Activated T-cell treated with anti-CD3 and anti-CD28 coated beads, Interleukin-2, amount 50 U/mL, for 4 hours (primary cell): ENCODE data around the gene CXCL9. TPM values are rescaled to one million over a fixed set of nuclear protein-coding genes. Genes with fewer than 3 reads are reported as not detected.
"Not testable (repeated sequence)": the region's sequence is repeated elsewhere in the genome, so short reads cannot be mapped to it uniquely, and the experiment has no call there.

Experiments used
- ATAC-seq, 2 donors: fragments of 200-7000 bp; cut with Tn5 transposase; one replicate each; pipeline ENCODE4 v1.10.0; 2021
- DNase-seq: peaks from one replicate; pipeline ENCODE4 v3.0.0-alpha.2; 2020
- H3K27me3 Mint-ChIP-seq: one replicate; pipeline ENCODE4 v1.8.0; 2021; ENCODE audit warnings: low read depth, mixed read lengths
- H3K36me3 Mint-ChIP-seq: one replicate; pipeline ENCODE4 v1.8.0; 2022; ENCODE audit warnings: mixed read lengths; ENCODE audit not compliant: insufficient read depth
- H3K4me1 Mint-ChIP-seq: one replicate; pipeline ENCODE4 v1.8.0; 2021; ENCODE audit warnings: low read depth, mixed read lengths
- H3K4me3 Mint-ChIP-seq: one replicate; pipeline ENCODE4 v1.8.0; 2021; ENCODE audit warnings: mild to moderate bottlenecking, moderate library complexity, mixed read lengths
- H3K9me3 Mint-ChIP-seq: one replicate; pipeline ENCODE4 v1.8.0; 2021; ENCODE audit warnings: mixed read lengths
- total RNA-seq, 3 donors: library from RNA; stranded (reverse); gene quantifications; one replicate each; pipeline ENCODE4 v1.2.1, GENCODE V29; 2021

Gene CXCL9
- total RNA-seq, 3 donors from 2014 or later: 13.0 to 65.1 (median 15.1) TPM

DNA sequence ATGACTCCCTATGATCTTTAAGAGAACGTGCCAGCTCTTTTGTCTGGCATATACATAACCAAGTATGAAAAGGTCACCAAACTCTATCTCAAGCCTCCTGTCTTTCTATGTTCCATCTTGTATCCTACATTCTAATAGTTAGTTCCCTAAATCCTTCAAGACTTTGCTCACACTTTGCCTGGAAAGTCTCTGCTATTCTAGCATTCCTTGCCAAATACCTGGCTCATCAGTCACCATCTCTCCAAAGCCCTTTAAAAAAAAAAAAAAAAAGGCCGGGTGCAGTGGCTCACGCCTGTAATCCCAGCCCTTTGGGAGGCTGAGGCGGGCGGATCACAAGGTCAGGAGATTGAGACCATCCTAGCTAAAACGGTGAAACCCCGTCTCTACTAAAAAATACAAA is 48.8 kb downstream of the CXCL9 start:
- H3K36me3 Mint-ChIP-seq: peaks cover 67% of the 10 kb centered on the region

GRCh38 chr4:75954811-75955210 is 52.5 kb downstream of the CXCL9 start:
- peaks cover 51% of the 10 kb centered on the region for H3K36me3 Mint-ChIP-seq
- H3K27me3 Mint-ChIP-seq, H3K4me3 Mint-ChIP-seq, H3K4me1 Mint-ChIP-seq, DNase-seq, ATAC-seq, H3K9me3 Mint-ChIP-seq: not testable (repeated sequence)

More for the DNA sequence above, 48.8 kb downstream of the CXCL9 start:
- not testable (repeated sequence) for DNase-seq, H3K9me3 Mint-ChIP-seq, H3K4me1 Mint-ChIP-seq, ATAC-seq, H3K4me3 Mint-ChIP-seq, H3K27me3 Mint-ChIP-seq

DNA sequence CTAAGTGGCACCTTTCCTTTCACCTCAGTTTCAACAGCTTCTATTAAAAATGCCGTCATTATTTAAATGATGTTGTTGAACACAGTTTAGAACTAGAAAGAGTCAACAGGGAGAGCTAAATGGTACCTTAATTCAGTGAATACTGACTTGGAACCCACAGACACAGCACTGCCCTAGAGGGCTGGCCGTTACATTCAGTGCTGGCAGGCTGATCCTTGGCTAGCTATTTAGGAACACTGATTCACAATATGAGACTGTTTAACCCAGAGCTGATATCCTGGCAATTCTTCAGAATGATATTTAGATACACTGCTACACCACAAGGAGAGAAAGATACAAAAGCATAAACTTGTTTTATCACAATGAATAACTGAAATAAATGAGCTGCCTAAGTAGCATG is 53.8 kb downstream of the CXCL9 start:
- Mint-ChIP-seq H3K27me3 (no peaks in the 10 kb centered on the region), H3K4me3 (no peak overlapping the region), H3K4me1 (no peaks in the 10 kb centered on the region), H3K36me3 (peaks cover 52% of the 10 kb centered on the region), H3K9me3 (no peaks in the 10 kb centered on the region)
- DNase-seq: no peak
- ATAC-seq: no peak

Other genes starting within 250 kb of the CXCL9 start
- gene PPEF2, start 105.1 kb downstream of the CXCL9 start, total RNA-seq: not detected
- 10 to 100 TPM; 32.5 to 42.9 (median 36.4) TPM for gene NAAA, start 66.5 kb downstream of the CXCL9 start, total RNA-seq
- 10 to 100 TPM; 70.4 to 80.0 (median 79.9) TPM for gene SDAD1, start 16.6 kb downstream of the CXCL9 start, total RNA-seq
- 10 to 100 TPM; 13.0 to 52.3 (median 13.9) TPM for gene CXCL10, start 16.0 kb upstream of the CXCL9 start, total RNA-seq
- gene CXCL11, start 28.6 kb upstream of the CXCL9 start, total RNA-seq: 1 to 10 TPM in 2 of 3 donors, under 1 TPM in 1; 0.37 to 3.4 (median 2.4) TPM
- gene ART3, start 67.2 kb upstream of the CXCL9 start, total RNA-seq: under 1 TPM in 2 of 3 donors, not detected in 1; 0.79 to 0.95 TPM
- 10 to 100 TPM; 57.8 to 59.7 (median 59.3) TPM for gene NUP54, start 140.9 kb upstream of the CXCL9 start, total RNA-seq
- gene SCARB2, start 206.3 kb upstream of the CXCL9 start, total RNA-seq: 1 to 10 TPM; 3.5 to 5.3 (median 4.6) TPM
- not detected for gene FAM47E, start 244.2 kb upstream of the CXCL9 start, total RNA-seq